ENCODE results near the gene CHRNA10.
"Not testable (repeated sequence)": the region's sequence is repeated elsewhere in the genome, so short reads cannot be mapped to it uniquely, and the experiment has no call there.

CHRNA10 gene

DNA sequence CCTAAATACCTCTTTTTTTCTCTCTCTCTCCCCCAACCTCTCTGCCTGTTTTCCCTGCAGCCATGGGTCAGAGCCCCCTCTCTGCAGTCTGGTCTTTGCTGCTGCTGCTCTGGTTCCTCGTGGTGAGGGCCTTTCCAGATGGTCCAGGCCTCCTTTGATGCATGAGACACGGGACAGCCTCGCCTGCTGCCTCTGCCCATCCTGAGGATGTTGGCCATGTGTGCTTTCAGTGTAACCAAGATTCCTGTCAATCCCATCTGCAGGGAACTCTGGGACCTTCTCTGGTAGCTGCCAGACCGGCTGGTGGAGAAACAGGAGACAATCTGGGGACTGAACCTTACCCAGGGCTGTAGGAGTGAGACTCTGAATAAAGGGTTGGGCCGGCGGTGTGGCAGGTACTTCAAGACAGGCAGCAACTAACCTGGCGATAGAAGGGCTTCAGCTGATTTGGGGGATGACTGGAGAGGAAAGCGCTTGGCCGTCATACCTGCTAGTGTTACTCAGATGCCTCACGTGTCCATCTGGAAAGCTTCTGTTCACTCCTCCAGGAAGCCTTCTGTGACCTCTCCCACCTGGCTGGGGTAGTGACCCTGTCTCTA lies 7.1 kb downstream of the CHRNA10 start:
- DNase-seq: no peak

DNA sequence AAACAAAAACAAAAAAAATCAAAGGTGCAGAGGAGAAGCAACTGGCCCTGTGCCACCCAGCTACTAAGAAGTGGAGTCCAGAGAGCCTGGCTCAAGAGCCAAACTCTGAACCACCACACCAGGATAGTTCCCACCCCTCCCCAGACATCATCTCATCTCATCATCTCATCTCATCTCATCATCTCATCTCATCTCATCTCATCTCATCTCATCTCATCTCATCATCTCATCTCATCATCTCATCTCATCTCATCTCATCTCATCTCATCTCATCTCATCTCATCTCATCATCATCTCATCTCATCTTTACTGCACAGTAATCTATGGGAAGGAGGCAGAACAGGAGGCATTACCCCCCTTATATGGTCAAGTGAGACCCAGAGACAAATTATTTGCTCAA lies 8.3 kb downstream of the CHRNA10 start:
- DNase-seq: no peak

- DNase-seq: no peak
These were observed 10.2 kb downstream of the CHRNA10 start for GRCh38 chr11:3660960-3661359.

GRCh38 chr11:3659595-3660515 lies 11.3 kb downstream of the CHRNA10 start:
- no peak for DNase-seq

DNA sequence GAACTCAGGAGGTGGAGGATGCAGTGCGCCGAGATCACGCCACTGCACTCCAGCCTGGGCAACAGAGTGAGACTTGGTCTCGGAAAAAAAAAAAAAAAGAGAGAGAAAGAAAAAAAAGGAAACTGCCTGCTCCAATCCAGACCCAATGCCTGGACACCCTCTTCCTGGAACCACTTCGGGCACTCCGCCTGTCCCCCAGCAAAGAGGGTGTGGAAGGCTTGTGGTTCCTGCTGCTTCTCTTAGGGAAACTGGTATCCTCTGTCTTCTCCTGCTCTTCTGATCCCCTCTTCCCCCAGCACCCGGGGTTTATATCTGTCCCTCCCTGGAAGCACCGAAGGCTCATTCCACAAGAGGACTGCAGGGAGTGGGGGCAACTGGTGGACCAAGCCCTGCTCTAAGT lies 12.9 kb downstream of the CHRNA10 start:
- DNase-seq: no peak

DNA sequence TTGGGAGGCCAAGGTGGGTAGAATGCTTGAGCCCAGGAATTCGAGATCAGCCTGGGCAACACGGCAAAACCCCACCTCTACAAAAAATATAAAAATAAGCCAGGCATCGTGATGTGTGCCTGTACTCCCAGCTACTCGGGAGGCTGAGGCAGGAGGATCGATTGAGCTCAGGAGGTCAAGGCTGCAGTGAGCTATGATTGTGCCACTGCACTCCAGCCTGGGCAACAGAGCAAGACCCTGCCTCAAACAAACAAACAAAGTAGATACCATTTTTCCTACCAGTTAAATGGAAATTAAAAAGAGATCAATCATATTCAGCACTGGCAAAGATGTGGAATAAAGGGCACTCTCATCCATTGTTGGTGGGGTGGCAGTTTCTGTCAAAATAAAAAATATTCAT lies 13.9 kb downstream of the CHRNA10 start:
- DNase-seq: not testable (repeated sequence)

DNA sequence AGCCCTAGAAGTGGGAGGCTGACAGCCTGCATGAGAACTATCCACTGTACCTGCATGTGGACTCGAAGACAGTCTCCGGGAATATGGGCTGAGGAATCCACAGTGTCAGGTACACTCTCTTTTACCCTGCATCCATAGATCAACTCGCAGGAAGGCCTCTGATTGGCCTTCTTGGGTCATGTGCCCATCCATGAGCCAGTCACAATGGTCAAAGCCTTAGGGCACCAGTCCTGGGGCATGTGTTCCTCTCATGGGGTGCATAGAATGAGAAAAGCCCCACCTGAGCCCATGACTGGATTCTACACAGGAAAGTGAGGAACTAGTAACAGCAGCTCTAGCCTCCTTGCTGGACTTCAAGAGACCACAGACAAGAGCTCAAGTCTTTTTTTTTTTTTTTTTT lies 15.6 kb downstream of the CHRNA10 start:
- no peak for DNase-seq

DNA sequence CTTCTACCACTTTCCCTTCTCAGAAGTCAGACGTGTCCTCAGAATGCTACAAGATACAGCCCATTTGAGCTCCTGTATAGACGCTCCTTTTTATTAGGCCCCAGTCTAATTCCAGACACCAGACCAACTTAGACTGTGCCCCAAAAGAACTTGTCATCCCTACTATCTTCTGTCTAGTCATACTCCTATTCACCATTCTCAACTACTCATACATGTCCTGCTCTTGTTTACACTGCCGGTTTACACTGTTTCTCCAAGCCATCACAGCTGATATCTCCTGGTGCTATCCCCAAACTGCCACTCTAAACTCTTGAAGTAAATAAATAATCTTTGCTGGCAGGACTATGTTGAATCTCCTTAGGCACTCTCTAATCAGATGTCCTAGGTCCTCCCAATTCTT lies 18.7 kb downstream of the CHRNA10 start:
- not testable (repeated sequence) for DNase-seq

- not testable (repeated sequence) for DNase-seq
These were observed 21.8 kb downstream of the CHRNA10 start for GRCh38 chr11:3649374-3649773.

DNA sequence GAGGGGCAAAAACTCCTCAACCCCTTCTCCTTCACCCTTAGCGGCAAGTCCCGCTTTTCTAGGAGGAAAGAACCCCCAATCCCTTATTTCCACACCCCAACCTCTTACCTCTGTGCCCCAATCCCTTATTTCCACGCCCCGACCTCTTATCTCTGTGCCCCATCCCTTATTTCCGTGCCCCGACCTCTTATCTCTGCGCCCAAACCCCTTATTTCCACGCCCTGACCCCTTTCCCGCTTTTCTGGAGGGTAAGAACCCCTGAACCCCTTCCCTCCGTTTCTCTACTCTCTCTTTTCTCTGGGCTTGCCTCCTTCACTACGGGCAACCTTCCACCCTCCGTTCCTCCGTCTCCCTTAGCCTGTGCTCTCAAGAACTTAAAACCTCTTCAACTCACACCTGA lies 22.3 kb downstream of the CHRNA10 start:
- not testable (repeated sequence) for DNase-seq

DNA sequence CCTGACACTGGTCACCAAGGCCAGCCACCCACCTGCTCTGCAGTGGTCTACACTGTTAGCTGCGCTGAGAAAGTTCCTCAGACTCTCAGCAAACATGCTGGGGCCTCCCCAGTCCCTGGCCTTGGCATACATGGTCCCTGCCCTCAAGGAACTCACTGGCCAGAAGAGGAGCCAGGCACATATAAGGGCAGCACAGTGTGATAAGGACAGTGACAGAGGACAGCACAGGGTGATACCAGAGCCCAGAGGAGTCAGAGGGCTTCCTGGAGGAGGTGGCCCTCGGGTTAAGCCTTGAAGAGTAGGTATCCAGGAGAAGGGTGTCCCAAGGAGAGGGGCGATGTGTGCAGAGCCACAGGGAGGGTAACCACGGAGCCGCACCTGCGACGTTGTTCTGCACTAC lies 25.6 kb downstream of the CHRNA10 start:
- no peak for DNase-seq

DNA sequence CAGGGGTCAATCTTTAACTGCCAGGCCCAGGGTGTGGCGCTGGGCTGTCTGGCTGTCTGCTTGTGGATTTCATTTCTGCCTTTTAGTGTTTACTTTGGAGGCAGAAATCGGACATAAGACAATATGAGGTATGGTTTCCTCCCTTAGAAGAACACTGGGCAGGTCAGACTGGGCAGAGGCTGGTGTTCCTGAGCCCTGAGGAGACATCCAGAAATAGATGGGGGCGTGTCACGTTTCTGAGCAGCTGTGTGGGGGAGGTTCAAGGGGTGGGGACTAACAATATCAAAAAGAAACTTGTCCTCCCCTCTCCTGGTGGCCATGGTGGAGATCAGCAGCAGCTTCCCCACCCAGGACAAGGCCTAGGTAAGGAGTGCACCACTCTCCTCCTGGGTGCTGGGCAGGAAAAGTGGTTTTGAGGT lies 26.4 kb downstream of the CHRNA10 start, which contains the start of gene ART1:
ART1 (plus strand) TSS at position 312 of the 419 bp plus-strand sequence. CDS start 14,086 bp downstream, outside the sequence.
- DNase-seq: no peak

GRCh38 chr11:3643102-3643546 lies 28.1 kb downstream of the CHRNA10 start:
- not testable (repeated sequence) for DNase-seq

- DNase-seq: peak; percentile 85
These were observed 28.9 kb downstream of the CHRNA10 start for GRCh38 chr11:3642071-3642951.

GRCh38 chr11:3641701-3642070 lies 29.5 kb downstream of the CHRNA10 start, which contains the start of gene ART5:
Gene ART5 (minus strand): TSS chr11:3641992. CDS start chr11:3641862, 130 bp downstream.
- DNase-seq: peak; percentile 21

- no peak for DNase-seq
These were observed 30.0 kb downstream of the CHRNA10 start for GRCh38 chr11:3641191-3641590.

DNA sequence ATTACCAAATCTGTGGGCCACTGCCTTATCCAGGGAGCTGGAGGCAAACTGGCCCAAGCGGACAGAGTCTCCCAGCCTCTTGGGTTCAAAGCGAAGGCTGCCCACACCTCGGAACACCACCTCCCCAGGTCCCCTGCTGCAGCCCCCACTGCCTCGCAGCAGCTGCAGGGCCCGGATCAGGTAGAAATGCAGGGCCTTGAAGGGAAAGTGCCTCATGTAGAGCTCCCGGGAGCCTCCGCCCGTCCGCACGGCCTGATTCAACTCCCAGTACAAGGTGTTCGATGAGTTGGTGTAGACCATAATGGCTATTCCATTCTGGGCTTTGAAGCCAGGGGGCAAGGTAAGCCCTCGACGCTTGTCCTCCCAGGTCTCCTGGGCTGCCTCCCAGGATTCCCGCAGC lies 31.3 kb downstream of the CHRNA10 start:
- no peak for DNase-seq

- no peak for DNase-seq
These were observed 32.7 kb downstream of the CHRNA10 start for GRCh38 chr11:3638513-3638912.

- no peak for DNase-seq
These were observed 34.0 kb downstream of the CHRNA10 start for GRCh38 chr11:3637201-3637600.

DNA sequence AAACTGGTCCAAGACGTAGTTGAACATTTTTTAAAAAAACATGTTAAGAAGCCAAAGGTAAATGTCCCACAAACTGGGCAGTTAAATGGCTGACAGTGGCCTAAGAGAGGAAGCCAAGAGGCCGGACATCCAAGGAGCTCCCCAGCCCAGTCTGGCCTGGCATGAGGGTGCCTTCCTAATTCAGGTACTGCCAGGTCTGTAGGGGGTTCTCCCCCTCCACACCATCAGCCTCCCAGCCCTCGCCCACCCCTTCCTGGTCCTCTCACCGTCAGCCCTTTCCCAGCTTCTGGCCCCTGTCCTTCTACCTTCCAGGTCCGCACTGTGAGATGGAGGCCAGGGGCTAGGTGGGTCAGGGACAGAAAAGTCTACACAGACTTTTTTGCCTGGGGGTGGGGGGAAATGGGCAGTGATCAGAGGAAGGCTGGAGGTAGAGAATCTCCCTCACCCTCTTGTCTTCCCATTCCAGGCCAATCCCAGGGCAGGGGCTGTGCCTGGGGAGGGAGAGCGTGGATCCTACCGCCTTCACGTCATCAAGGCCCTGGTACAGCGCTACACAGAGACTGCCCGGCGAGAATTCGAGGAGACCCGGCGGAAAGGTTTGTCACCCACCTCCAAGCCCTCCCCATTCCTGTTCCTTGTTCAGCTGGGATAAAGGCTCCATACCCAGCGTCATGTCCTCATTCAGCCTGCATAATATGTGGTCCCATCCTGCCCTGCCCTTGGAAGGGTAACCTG lies 35.4 kb downstream of the CHRNA10 start:
- no peak for DNase-seq

DNA sequence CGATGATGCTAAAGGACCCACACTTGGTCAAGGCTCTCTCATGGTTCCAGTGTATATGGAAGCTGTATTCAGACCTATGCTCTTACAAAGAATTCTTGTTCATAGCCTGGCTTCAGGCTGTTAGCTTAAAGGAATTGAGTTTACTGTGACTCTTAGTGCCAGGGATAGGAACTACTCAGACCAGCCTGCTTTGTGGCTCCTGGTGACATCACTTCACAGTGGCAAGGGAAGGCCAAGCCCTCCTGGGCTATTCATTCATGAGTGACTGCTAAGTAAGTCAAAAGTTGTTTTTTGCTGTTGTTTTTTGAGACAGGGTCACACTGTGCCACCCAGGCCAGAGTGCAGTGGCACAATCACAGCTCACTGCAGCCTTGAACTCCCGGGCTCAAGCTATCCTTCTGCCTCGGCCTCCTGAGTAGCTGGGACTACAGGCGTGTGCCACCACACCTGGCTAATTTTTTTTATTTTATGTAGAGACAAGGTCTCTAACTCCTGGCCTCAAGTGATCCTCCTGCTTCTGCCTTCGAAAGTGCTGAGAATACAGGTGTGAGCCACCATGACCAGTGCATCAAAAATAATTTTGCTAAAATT lies 39.0 kb downstream of the CHRNA10 start:
- no peak for DNase-seq

GRCh38 chr11:3631331-3631730 lies 39.9 kb downstream of the CHRNA10 start:
- DNase-seq: no peak
